Neuronal stem cell (in vitro differentiated cells): ENCODE results near the gene ELAC1. TPM values are rescaled to one million over a fixed set of nuclear protein-coding genes. Genes with fewer than 3 reads are reported as not detected.

ENCODE experiments used
- DNase-seq: peaks from one replicate; pipeline ENCODE4 v3.0.0-alpha.2; 2013; ENCODE audit warnings: low spot score
- H2AFZ ChIP-seq: one replicate; pipeline ENCODE4 v1.6.1; 2013; ENCODE audit warnings: mild to moderate bottlenecking, low read length, inconsistent platforms
- H2AK5ac ChIP-seq: 2 replicates; pipeline ENCODE4 v1.6.1; 2013; ENCODE audit warnings: low read depth, mild to moderate bottlenecking, inconsistent platforms, low read length, moderate library complexity, mixed read lengths
- H2BK120ac ChIP-seq: 2 replicates; pipeline ENCODE4 v1.6.1; 2013; ENCODE audit warnings: low read depth, mild to moderate bottlenecking, inconsistent platforms, low read length, moderate library complexity, mixed read lengths
- H2BK12ac ChIP-seq: one replicate; pipeline ENCODE4 v1.6.1; 2013; ENCODE audit warnings: low read length, inconsistent platforms
- H2BK15ac ChIP-seq: 2 replicates; pipeline ENCODE4 v1.6.1; 2013; ENCODE audit warnings: mild to moderate bottlenecking, low read length, inconsistent platforms, mixed read lengths
- H2BK5ac ChIP-seq: one replicate; pipeline ENCODE4 v1.6.1; 2013; ENCODE audit warnings: inconsistent platforms, mild to moderate bottlenecking, low read length, moderate library complexity
- H3K14ac ChIP-seq: one replicate; pipeline ENCODE4 v1.6.1; 2013; ENCODE audit warnings: low read length, inconsistent platforms
- H3K18ac ChIP-seq: 2 replicates; pipeline ENCODE4 v1.6.1; 2013; ENCODE audit warnings: low read length, inconsistent platforms
- H3K23ac ChIP-seq: 2 replicates; pipeline ENCODE4 v1.6.1; 2013; ENCODE audit warnings: low read depth, mild to moderate bottlenecking, mixed read lengths, low read length, inconsistent platforms; ENCODE audit not compliant: poor library complexity
- H3K27ac ChIP-seq: replicated peaks from 3 replicates; pipeline ENCODE4 v1.5.1; 2013; ENCODE audit warnings: low read length, inconsistent platforms
- H3K27me3 ChIP-seq, 3 experiments: 2 replicates each; pipeline ENCODE4 v1.6.1; 2013; ENCODE audit warnings: low read length in 3 of 3, mild to moderate bottlenecking in 2 of 3, inconsistent platforms in 1 of 3, low read depth in 1 of 3, mixed read lengths in 1 of 3, moderate library complexity in 1 of 3; ENCODE audit not compliant: control insufficient read depth in 3 of 3, insufficient read depth in 3 of 3
- H3K36me3 ChIP-seq, 2 donors: replicated peaks in 1 of 2; 2 replicates each; pipeline ENCODE4 v1.6.1; 2013; ENCODE audit warnings: low read length in 2 of 2; ENCODE audit not compliant: control insufficient read depth in 2 of 2, insufficient read depth in 2 of 2
- H3K4ac ChIP-seq: 2 replicates; pipeline ENCODE4 v1.6.1; 2013; ENCODE audit warnings: inconsistent platforms, mild to moderate bottlenecking, low read length, moderate library complexity
- H3K4me1 ChIP-seq, 2 donors: 1 replicate in 1 of 2; 2 replicates in 1 of 2; pipeline ENCODE4 v1.6.1; 2013; ENCODE audit warnings: low read length in 2 of 2, low read depth in 1 of 2; ENCODE audit not compliant: control insufficient read depth in 2 of 2, insufficient read depth in 1 of 2
- H3K4me2 ChIP-seq: one replicate; pipeline ENCODE4 v1.6.1; 2013; ENCODE audit warnings: mild to moderate bottlenecking, low read length, inconsistent platforms; ENCODE audit not compliant: insufficient read depth, poor library complexity, severe bottlenecking
- H3K4me3 ChIP-seq, 2 donors: 2 replicates each; pipeline ENCODE4 v1.5.1; 2013; ENCODE audit warnings: low read length in 2 of 2, mild to moderate bottlenecking in 2 of 2, inconsistent platforms in 1 of 2, moderate library complexity in 1 of 2
- H3K79me1 ChIP-seq: one replicate; pipeline ENCODE4 v1.6.1; 2013; ENCODE audit warnings: low read depth, mild to moderate bottlenecking, inconsistent platforms, low read length, moderate library complexity
- H3K9ac ChIP-seq: one replicate; pipeline ENCODE4 v1.6.1; 2013; ENCODE audit warnings: mild to moderate bottlenecking, low read depth, low read length, inconsistent platforms; ENCODE audit not compliant: poor library complexity
- H3K9me3 ChIP-seq, 2 donors: replicated peaks in 1 of 2; 2 replicates each; pipeline versions ENCODE3 to v1.6.1; 2013; ENCODE audit warnings: low read length in 2 of 2, mild to moderate bottlenecking in 2 of 2, inconsistent platforms in 1 of 2, low read depth in 1 of 2, mixed read lengths in 1 of 2, moderate library complexity in 1 of 2; ENCODE audit not compliant: control insufficient read depth in 2 of 2, insufficient read depth in 1 of 2
- H4K8ac ChIP-seq: one replicate; pipeline ENCODE4 v1.6.1; 2013; ENCODE audit warnings: low read depth, mild to moderate bottlenecking, inconsistent platforms, low read length, moderate library complexity
- H4K91ac ChIP-seq: one replicate; pipeline ENCODE4 v1.6.1; 2013; ENCODE audit warnings: low read length, low read depth, mild to moderate bottlenecking, inconsistent platforms; ENCODE audit not compliant: poor library complexity
- WGBS, 2 donors: extraction: QIAGEN DNeasy Blood & Tissue Kit; methylation state at CpG; one replicate each; pipeline ENCODE4 v1.1.7; 2013; ENCODE audit warnings: missing lambda C conversion rate in 2 of 2, mixed read lengths in 1 of 2; ENCODE audit not compliant: insufficient read length in 2 of 2, insufficient replicate concordance in 1 of 2; ENCODE audit errors: extremely low coverage in 2 of 2; 5-methylcytosine and 5-hydroxymethylcytosine counted together
- small RNA-seq: library from polyadenylated mRNA; stranded (forward); fragments of <200 nt; extraction: miRNeasy Mini kit (QIAGEN cat#:217004); gene quantifications from one replicate; pipeline ENCODE3, GENCODE V24; 2013; ENCODE audit not compliant: insufficient read depth

The ELAC1 gene

GRCh38 chr18:51030537-51031258, 62.9 kb downstream of the ELAC1 start:
- H3K14ac ChIP-seq, result no peak overlapping the region
- H3K9ac ChIP-seq, result peak overlapping the region; percentile 91
- peak overlapping the region; percentile 65 to 90 for H3K4me3 ChIP-seq
- H3K18ac ChIP-seq, result peak overlapping the region; percentile 85
- H4K8ac ChIP-seq, result no peak overlapping the region
- H3K27ac ChIP-seq, result peak overlapping the region; percentile 84
- H2BK5ac ChIP-seq, result peak overlapping the region; percentile 76
- peak overlapping the region; percentile 93 for H2AFZ ChIP-seq
- H2BK15ac ChIP-seq, result no peak overlapping the region
- DNase-seq, result peak; percentile 67
- no peaks in the 10 kb centered on the region for H3K27me3 ChIP-seq
- H3K23ac ChIP-seq, result peak overlapping the region; percentile 95
- no peak overlapping the region for H2BK12ac ChIP-seq
- no peak overlapping the region for H4K91ac ChIP-seq
- peaks cover 0 to 17% of the 10 kb centered on the region in 2 donors for H3K9me3 ChIP-seq
- H3K79me1 ChIP-seq, result peaks cover 2% of the 10 kb centered on the region
- peak overlapping the region; percentile 3 for H2BK120ac ChIP-seq
- H3K4ac ChIP-seq, result no peak overlapping the region
- peak overlapping the region; percentile 55 for H3K4me2 ChIP-seq
- WGBS, 2 donors, result no CpG with 5 or more reads among the region's 66 CpGs
- H3K36me3 ChIP-seq, result peaks cover 0 to 51% of the 10 kb centered on the region in 2 donors
- peak overlapping the region; percentile 33 for H2AK5ac ChIP-seq
- peaks cover 3 to 17% of the 10 kb centered on the region in 2 donors for H3K4me1 ChIP-seq

GRCh38 chr18:51032193-51032592, 64.4 kb downstream of the ELAC1 start:
- Histone ChIP-seq H2BK120ac (no peak overlapping the region), H3K27ac (no peak overlapping the region)

GRCh38 chr18:51037230-51037629, 69.4 kb downstream of the ELAC1 start:
- Histone ChIP-seq H4K91ac (no peak overlapping the region), H3K36me3 (peaks cover 0 to 66% of the 10 kb centered on the region in 2 donors), H3K23ac (no peak overlapping the region), H3K14ac (no peak overlapping the region), H3K79me1 (peaks cover 2% of the 10 kb centered on the region), H3K4me1 (peaks cover 1 to 4% of the 10 kb centered on the region in 2 donors), H3K9ac (no peak overlapping the region), H3K27me3 (no peaks in the 10 kb centered on the region), H2BK12ac (no peak overlapping the region), H2BK5ac (no peak overlapping the region), H3K27ac (no peak overlapping the region), H3K18ac (no peak overlapping the region), H2AK5ac (no peak overlapping the region), H2BK15ac (no peak overlapping the region), H4K8ac (no peak overlapping the region), H3K9me3 (peaks cover 0 to 20% of the 10 kb centered on the region in 2 donors), H3K4ac (no peak overlapping the region), H3K4me3 (no peak overlapping the region), H3K4me2 (no peak overlapping the region), H2BK120ac (no peak overlapping the region), H2AFZ (no peak overlapping the region)
- no peak for DNase-seq
- no CpG with 5 or more reads among the region's 2 CpGs for WGBS, 2 donors

More at GRCh38 chr18:51032193-51032592, 64.4 kb downstream of the ELAC1 start:
- Histone ChIP-seq H3K18ac (no peak overlapping the region), H3K14ac (no peak overlapping the region), H3K4me1 (peaks cover 3 to 17% of the 10 kb centered on the region in 2 donors), H3K23ac (no peak overlapping the region), H2BK15ac (no peak overlapping the region), H3K4me3 (peak overlapping the region in 1 of 2 donors; percentile 65), H3K79me1 (peaks cover 2% of the 10 kb centered on the region), H3K36me3 (peaks cover 0 to 50% of the 10 kb centered on the region in 2 donors), H2AK5ac (no peak overlapping the region), H2AFZ (no peak overlapping the region), H4K8ac (no peak overlapping the region), H3K9me3 (peaks cover 0 to 11% of the 10 kb centered on the region in 2 donors), H3K27me3 (no peaks in the 10 kb centered on the region), H2BK5ac (no peak overlapping the region), H3K9ac (no peak overlapping the region), H2BK12ac (no peak overlapping the region), H4K91ac (no peak overlapping the region), H3K4ac (no peak overlapping the region), H3K4me2 (no peak overlapping the region)
- WGBS, 2 donors, result no CpG with 5 or more reads among the region's 5 CpGs
- DNase-seq, result no peak

Small RNAs within 50 kb of the gene (small RNA-seq; reads per million reads assigned to genes)
- not detected for gene RF00019
